Sigmoid colon (tissue), 7 donors: Measurements from ENCODE around the gene SPEM1. TPM values are rescaled to one million over a fixed set of nuclear protein-coding genes. Genes with fewer than 3 reads are reported as not detected.

Source experiments
- DNase-seq: peaks from one replicate; pipeline ENCODE4 v3.0.0-alpha.2; 2019
- H3K27ac ChIP-seq, 4 donors: fragments of 200-600 bp; sonication (generic); one replicate each; pipeline ENCODE4 v1.5.1; 2016 to 2019; ENCODE audit warnings: mild to moderate bottlenecking in 1 of 4
- H3K27me3 ChIP-seq, 3 donors: fragments of 200-600 bp; sonication (generic); one replicate each; pipeline ENCODE4 v1.5.1; 2019; ENCODE audit warnings: mild to moderate bottlenecking in 1 of 3
- H3K36me3 ChIP-seq, 4 donors: fragments of 200-600 bp; sonication (generic); one replicate each; pipeline ENCODE4 v1.5.1; 2016 to 2019
- H3K4me1 ChIP-seq, 4 donors: fragments of 200-600 bp; sonication (generic); one replicate each; pipeline ENCODE4 v1.5.1; 2017 to 2019
- H3K4me3 ChIP-seq, 4 donors: fragments of 200-600 bp; sonication (generic); one replicate each; pipeline ENCODE4 v1.5.1; 2017 to 2019; ENCODE audit warnings: mild to moderate bottlenecking in 2 of 4, moderate library complexity in 1 of 4
- H3K9me3 ChIP-seq, 4 donors: fragments of 200-600 bp in 3 of 4; sonication (generic) in 3 of 4; one replicate each; pipeline versions ENCODE4 v1.5.1 to v1.6.1; 2013 to 2019
- EP300 ChIP-seq, 4 donors: sonication (generic); formaldehyde crosslinking; IDR thresholded peaks; one replicate each; pipeline ENCODE4 v1.6.1; 2017; ENCODE audit warnings: antibody characterized with exemption in 4 of 4
- POLR2A ChIP-seq, 2 donors: fragments of 450-650 bp; IDR thresholded peaks; one replicate each; pipeline ENCODE4 v1.6.1; 2016; ENCODE audit warnings: antibody characterized with exemption in 2 of 2, mild to moderate bottlenecking in 2 of 2, moderate library complexity in 2 of 2
- POLR2AphosphoS5 ChIP-seq, 4 donors: sonication (generic); formaldehyde crosslinking; IDR thresholded peaks; one replicate each; pipeline ENCODE4 v1.6.1; 2017; ENCODE audit warnings: antibody characterized with exemption in 4 of 4
- WGBS, 2 donors: extraction: QIAGEN DNeasy Blood & Tissue Kit; methylation state at CpG; one replicate each; pipeline ENCODE4 v1.1.7; 2013; 5-methylcytosine and 5-hydroxymethylcytosine counted together
- intact Hi-C: fragments of 100-400 bp; cut with DNase I; formaldehyde crosslinking; loops from one replicate; pipeline ENCODE4 v1.15.1; 2023
- polyA plus RNA-seq, 3 donors: library from polyadenylated mRNA; stranded (reverse); fragments of 200-250 nt; gene quantifications; one replicate each; pipeline ENCODE4 v1.2.3, GENCODE V29; 2013
- total RNA-seq, 4 donors: library from RNA; depleted of rRNA; stranded (reverse); fragments of >200 nt; gene quantifications; one replicate each; pipeline ENCODE4 v1.1.0, GENCODE V29; 2016
- TF ChIP-seq, protein P1 (sequence below), 4 experiments: fragments of 450-650 bp in 3 of 4; fragments of 200-600 bp in 1 of 4; IDR thresholded peaks; one replicate each; pipeline ENCODE4 v1.5.1; 2016 to 2019; ENCODE audit warnings: antibody characterized with exemption in 4 of 4, mild to moderate bottlenecking in 3 of 4, moderate library complexity in 2 of 4
- donor health status: healthy with polysubstance abuse.
- donor health status: Bipolar disorder and iron deficiency.
- donor health status: healthy.

SPEM1 gene
- total and polyA plus RNA-seq, 7 donors = not detected

DNA sequence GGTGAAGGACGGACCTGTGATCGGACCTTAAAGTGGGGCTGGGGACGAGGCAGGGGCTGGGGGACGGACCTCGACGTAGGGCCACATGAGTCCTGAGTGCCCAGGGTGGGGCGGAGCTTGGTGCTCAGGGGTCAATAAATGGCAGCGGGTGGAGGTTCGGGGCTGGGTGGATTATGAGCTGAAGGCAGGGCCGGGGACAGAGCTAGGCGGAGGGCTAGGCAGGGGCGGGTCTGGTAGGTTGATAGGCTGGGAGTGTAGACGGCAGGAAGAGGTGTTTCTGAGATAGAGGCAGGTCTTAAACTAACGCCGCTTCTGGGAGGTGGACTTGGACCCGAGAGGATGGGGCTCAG is 25.5 kb downstream of the SPEM1 start:
- no peaks in the 10 kb centered on the region for H3K9me3 ChIP-seq
- TF ChIP-seq POLR2AphosphoS5 (IDR thresholded peaks at IDR 0.05) (no peak), EP300 (IDR thresholded peaks at IDR 0.05) (no peak), POLR2A (IDR thresholded peaks at IDR 0.05) (no peak)
- 1 to 4% methylated on average over 16 of the region's 16 CpGs for WGBS, 2 donors
- peaks cover 0 to 25% (median 16%) of the 10 kb centered on the region in 4 donors for H3K4me1 ChIP-seq
- no peak for DNase-seq
- peaks cover 16 to 66% (median 45%) of the 10 kb centered on the region in 3 donors for H3K27me3 ChIP-seq
- H3K4me3 ChIP-seq = peak overlapping the region in 2 of 4 donors; percentile 34 to 42
- no peak overlapping the region for H3K27ac ChIP-seq
- intact Hi-C loops = no loop called here
- H3K36me3 ChIP-seq = no peaks in the 10 kb centered on the region

- WGBS, 2 donors = 90 to 91% methylated on average over 7 of the region's 7 CpGs
- TF ChIP-seq, protein P1, sequence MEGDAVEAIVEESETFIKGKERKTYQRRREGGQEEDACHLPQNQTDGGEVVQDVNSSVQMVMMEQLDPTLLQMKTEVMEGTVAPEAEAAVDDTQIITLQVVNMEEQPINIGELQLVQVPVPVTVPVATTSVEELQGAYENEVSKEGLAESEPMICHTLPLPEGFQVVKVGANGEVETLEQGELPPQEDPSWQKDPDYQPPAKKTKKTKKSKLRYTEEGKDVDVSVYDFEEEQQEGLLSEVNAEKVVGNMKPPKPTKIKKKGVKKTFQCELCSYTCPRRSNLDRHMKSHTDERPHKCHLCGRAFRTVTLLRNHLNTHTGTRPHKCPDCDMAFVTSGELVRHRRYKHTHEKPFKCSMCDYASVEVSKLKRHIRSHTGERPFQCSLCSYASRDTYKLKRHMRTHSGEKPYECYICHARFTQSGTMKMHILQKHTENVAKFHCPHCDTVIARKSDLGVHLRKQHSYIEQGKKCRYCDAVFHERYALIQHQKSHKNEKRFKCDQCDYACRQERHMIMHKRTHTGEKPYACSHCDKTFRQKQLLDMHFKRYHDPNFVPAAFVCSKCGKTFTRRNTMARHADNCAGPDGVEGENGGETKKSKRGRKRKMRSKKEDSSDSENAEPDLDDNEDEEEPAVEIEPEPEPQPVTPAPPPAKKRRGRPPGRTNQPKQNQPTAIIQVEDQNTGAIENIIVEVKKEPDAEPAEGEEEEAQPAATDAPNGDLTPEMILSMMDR (IDR thresholded peaks at IDR 0.05) = no peak
- TF ChIP-seq POLR2A (IDR thresholded peaks at IDR 0.05) = no peak
- no peak for TF ChIP-seq EP300 (IDR thresholded peaks at IDR 0.05)
- no peak for TF ChIP-seq POLR2AphosphoS5 (IDR thresholded peaks at IDR 0.05)
- intact Hi-C loops = no loop called here
- peaks cover 13 to 52% (median 34%) of the 10 kb centered on the region in 3 donors for H3K27me3 ChIP-seq
- no peaks in the 10 kb centered on the region for H3K9me3 ChIP-seq
- peaks cover 0 to 20% (median 12%) of the 10 kb centered on the region in 4 donors for H3K4me1 ChIP-seq
- no peak for DNase-seq
- H3K36me3 ChIP-seq = no peaks in the 10 kb centered on the region
- no peak overlapping the region for H3K27ac ChIP-seq
- H3K4me3 ChIP-seq = no peak overlapping the region
Observed at GRCh38 chr17:7448461-7448860, 28.3 kb downstream of the SPEM1 start.

DNA sequence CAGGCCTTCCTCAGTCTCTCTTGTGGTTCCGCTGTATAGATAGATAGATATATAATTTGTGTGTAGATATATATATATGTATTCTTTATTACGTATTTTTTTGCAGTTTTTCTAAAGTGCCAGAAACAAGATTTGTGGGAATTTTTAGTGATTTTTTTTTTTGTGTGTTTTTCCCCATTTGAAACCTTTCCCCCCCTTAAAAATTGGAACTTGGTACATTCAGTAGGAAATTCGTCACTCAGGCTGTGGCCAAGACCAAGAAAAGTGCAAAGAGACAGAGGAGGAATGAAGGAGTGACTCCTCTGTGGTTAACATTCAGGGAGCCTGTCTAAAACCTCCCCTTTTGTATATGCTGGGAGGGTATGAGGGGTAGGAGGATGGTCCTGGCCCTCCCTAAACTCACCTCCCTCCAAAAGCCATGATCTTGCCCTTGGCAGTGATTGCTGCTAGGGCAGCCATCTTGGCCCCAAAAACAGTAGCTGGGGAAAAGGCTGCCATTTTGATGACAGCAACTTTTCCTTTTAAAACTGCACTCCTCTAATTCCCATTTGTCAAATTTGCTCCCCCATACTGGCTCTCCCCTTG is 39.9 kb downstream of the SPEM1 start:
- H3K27me3 ChIP-seq = no peaks in the 10 kb centered on the region

DNA sequence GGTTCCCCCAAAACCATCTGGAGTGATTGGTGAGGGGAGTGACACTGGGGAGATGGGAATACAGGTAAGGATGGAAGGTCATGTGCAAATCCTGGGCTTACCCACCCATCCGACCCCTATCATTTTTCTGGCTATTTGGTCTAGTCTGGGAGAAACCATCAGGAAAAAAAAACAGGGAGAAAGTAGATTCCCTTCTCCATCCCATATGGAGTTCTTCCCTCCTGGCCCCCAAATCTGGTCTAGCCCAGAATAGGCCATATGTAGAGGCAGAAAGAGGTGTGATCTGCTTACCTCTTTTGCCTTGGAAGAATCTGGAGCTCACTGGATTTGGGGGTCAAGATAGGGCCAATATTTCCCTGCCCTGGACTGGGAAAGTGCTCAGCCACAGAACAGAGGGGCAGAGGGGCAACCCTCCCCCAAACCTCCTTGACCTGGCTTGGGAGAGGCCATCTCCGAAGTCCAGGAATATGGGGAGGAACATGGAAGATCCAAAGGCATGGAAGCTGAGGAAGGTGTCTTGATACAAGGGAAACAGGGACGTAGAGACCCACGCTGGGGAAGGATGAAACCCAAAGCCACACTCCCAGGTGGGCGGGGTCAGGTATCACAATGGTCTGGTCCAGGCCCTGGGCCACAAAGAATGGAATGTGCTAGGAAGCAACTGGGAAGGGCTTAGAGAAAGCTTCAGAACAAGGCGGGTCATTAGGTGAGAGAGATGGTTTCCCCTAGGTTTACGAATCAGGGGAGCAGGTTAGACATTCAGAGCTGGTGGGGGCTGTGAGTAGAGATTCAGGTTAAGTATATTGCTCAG is 40.9 kb downstream of the SPEM1 start:
- no peak for DNase-seq
- H3K27me3 ChIP-seq = no peaks in the 10 kb centered on the region
- H3K9me3 ChIP-seq = no peaks in the 10 kb centered on the region
- H3K27ac ChIP-seq = no peak overlapping the region
- no peak overlapping the region for H3K4me3 ChIP-seq
- peaks cover 18 to 44% (median 23%) of the 10 kb centered on the region in 4 donors for H3K36me3 ChIP-seq
- peaks cover 0 to 17% (median 11%) of the 10 kb centered on the region in 4 donors for H3K4me1 ChIP-seq
- TF ChIP-seq EP300 (IDR thresholded peaks at IDR 0.05) (no peak), POLR2AphosphoS5 (IDR thresholded peaks at IDR 0.05) (no peak), POLR2A (IDR thresholded peaks at IDR 0.05) (no peak)
- TF ChIP-seq, protein P1 (IDR thresholded peaks at IDR 0.05) = no peak
- WGBS, 2 donors = 94 to 96% methylated on average over 7 of the region's 7 CpGs
- intact Hi-C loops = no loop called here

More for the DNA sequence above, 39.9 kb downstream of the SPEM1 start:
- H3K27ac ChIP-seq = peak overlapping the region in 2 of 4 donors; percentile 6 to 10
- TF ChIP-seq, protein P1 (IDR thresholded peaks at IDR 0.05) = no peak
- TF ChIP-seq POLR2A (IDR thresholded peaks at IDR 0.05) (no peak), EP300 (IDR thresholded peaks at IDR 0.05) (no peak), POLR2AphosphoS5 (IDR thresholded peaks at IDR 0.05) (no peak)
- H3K9me3 ChIP-seq = no peaks in the 10 kb centered on the region
- peaks cover 0 to 14% (median 8%) of the 10 kb centered on the region in 4 donors for H3K4me1 ChIP-seq
- DNase-seq = no peak
- intact Hi-C loops = no loop called here
- WGBS, 2 donors = 80 to 86% methylated on average over 3 of the region's 3 CpGs
- peaks cover 11 to 34% (median 15%) of the 10 kb centered on the region in 4 donors for H3K36me3 ChIP-seq
- no peak overlapping the region for H3K4me3 ChIP-seq
